BJ (cell line): ENCODE data around the gene TRIM66. TPM values are rescaled to one million over a fixed set of nuclear protein-coding genes. Genes with fewer than 3 reads are reported as not detected.

ENCODE experiments used
- CTCF ChIA-PET: fragments of 350-600 bp; formaldehyde crosslinking; extraction: SDS; loops from one replicate; lab custom pipeline; 2021; ENCODE audit warnings: antibody characterized with exemption, inconsistent platforms; lab: Yijun Ruan, JAX
- POLR2A ChIA-PET: fragments of 300-600 bp; sonication (Branson Sonifier 250); formaldehyde crosslinking; extraction: SDS; loops from one replicate; lab custom pipeline; 2021; ENCODE audit warnings: antibody characterized with exemption; lab: Charles Lee
- DNase-seq: peaks from one replicate; pipeline ENCODE4 v3.0.0-alpha.2; 2011; ENCODE audit warnings: low read depth
- H3K27me3 ChIP-seq: 2 replicates; pipeline ENCODE4 v1.6.0; 2011; ENCODE audit warnings: low read length; ENCODE audit not compliant: control insufficient read depth, insufficient read depth
- H3K36me3 ChIP-seq: 2 replicates; pipeline ENCODE4 v1.5.1; 2011; ENCODE audit warnings: low read length; ENCODE audit not compliant: control insufficient read depth, insufficient read depth
- H3K4me3 ChIP-seq: 2 replicates; pipeline ENCODE4 v1.5.1; 2011; ENCODE audit warnings: low read depth, mild to moderate bottlenecking, control low read depth, low read length
- CTCF ChIP-seq: IDR thresholded peaks from 2 replicates; pipeline ENCODE4 v1.5.1; 2011; ENCODE audit warnings: low read depth, mild to moderate bottlenecking, control low read depth, inconsistent platforms, low read length, moderate library complexity; ENCODE audit not compliant: insufficient read depth
- polyA plus RNA-seq: library from polyadenylated mRNA; depleted of rRNA; stranded (reverse); fragments of >200 nt; gene quantifications from 2 replicates; pipeline ENCODE4 v1.2.3, GENCODE V29; 2011

Gene TRIM66
- polyA plus RNA-seq, 1 experiment: 5.6 TPM

GRCh38 chr11:8631395-8632118 is 50.9 kb downstream of the TRIM66 start:
- CTCF ChIA-PET: interaction anchor here (0.6 to 1.2 kb wide), 3 partner anchors 10 to 24 kb away, joined by 3 to 5 read pairs (median 4); no protein-coding TSS in a partner anchor
- no peak overlapping the region for H3K4me3 ChIP-seq
- DNase-seq: no peak
- H3K27me3 ChIP-seq: no peaks in the 10 kb centered on the region
- POLR2A ChIA-PET: interaction anchor here (0.5 kb wide), 1 partner anchor 10 kb away, joined by 5 read pairs; no protein-coding TSS in a partner anchor
- H3K36me3 ChIP-seq: no peaks in the 10 kb centered on the region
- no peak for TF ChIP-seq CTCF

- H3K4me3 ChIP-seq: no peak overlapping the region
- H3K36me3 ChIP-seq: peaks cover 16% of the 10 kb centered on the region
- no peaks in the 10 kb centered on the region for H3K27me3 ChIP-seq
- ChIA-PET CTCF (interaction anchor here (0.6 kb wide), 1 partner anchor 26 kb away, joined by 3 read pairs; no protein-coding TSS in a partner anchor), POLR2A (no interaction called here)
- TF ChIP-seq CTCF: no peak
- no peak for DNase-seq
Measured at GRCh38 chr11:8624698-8625097, 57.8 kb downstream of the TRIM66 start.

- no peak for TF ChIP-seq CTCF
- no peak for DNase-seq
- no peak overlapping the region for H3K4me3 ChIP-seq
- H3K27me3 ChIP-seq: no peaks in the 10 kb centered on the region
- peaks cover 16% of the 10 kb centered on the region for H3K36me3 ChIP-seq
- ChIA-PET POLR2A (no interaction called here), CTCF (interaction anchor here (1.0 kb wide), 1 partner anchor 17 kb away, joined by 3 read pairs; no protein-coding TSS in a partner anchor)
Measured at GRCh38 chr11:8621147-8621546, 61.3 kb downstream of the TRIM66 start.

GRCh38 chr11:8617063-8617462 is 65.4 kb downstream of the TRIM66 start:
- DNase-seq: no peak
- ChIA-PET POLR2A (no interaction called here), CTCF (interaction anchor here (1.0 kb wide), 1 partner anchor 14 kb away, joined by 3 read pairs; no protein-coding TSS in a partner anchor)
- no peak for TF ChIP-seq CTCF
- Histone ChIP-seq H3K4me3 (no peak overlapping the region), H3K36me3 (peaks cover 6% of the 10 kb centered on the region), H3K27me3 (no peaks in the 10 kb centered on the region)

GRCh38 chr11:8615291-8616032 is 67.0 kb downstream of the TRIM66 start:
- ChIA-PET POLR2A (no interaction called here), CTCF (no interaction called here)
- Histone ChIP-seq H3K4me3 (no peak overlapping the region), H3K36me3 (no peaks in the 10 kb centered on the region), H3K27me3 (no peaks in the 10 kb centered on the region)
- no peak for DNase-seq
- TF ChIP-seq CTCF: no peak
